ENCODE results near the gene EYA2. TPM values are rescaled to one million over a fixed set of nuclear protein-coding genes. Genes with fewer than 3 reads are reported as not detected.

Gene EYA2
- total and polyA plus RNA-seq, 2 donors (not counting 3 experiments of a cell fraction or from before 2014, with no cell fraction given): not detected

DNA sequence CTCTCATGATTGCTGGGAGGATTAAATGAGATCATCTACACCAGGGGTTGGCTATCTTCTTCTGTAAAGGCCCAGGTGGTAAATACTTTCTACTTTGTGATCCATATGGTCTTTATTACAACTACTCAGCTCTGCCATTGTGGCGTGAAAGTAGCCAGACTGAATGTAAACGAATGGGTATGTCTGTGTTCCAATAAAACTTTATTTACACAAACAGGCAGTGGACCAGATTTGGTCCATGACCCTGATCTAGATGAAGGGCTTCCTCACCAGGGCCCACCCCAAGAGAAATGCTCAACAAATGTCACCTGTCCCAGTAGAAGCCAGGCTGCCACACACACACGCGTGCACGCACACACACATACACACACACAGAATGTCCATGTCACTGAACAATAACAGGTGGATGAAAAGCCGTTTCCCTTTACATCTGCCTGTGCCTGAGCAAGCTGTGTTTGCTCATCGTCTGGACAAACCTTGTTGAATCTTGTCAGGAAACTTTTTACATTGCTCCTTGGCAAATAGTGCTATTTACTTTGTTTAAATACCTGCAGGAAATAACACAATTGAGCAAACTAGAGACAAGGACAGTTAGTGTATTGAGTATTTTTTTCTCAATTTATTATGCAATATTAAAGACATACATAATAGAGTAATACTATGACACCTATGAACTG lies 114.3 kb downstream of the EYA2 start:
- FAIRE-seq: no peak
- Histone ChIP-seq H3K79me2 (ENCODE audit: control insufficient read depth, insufficient read depth, low read length) (no peaks in the 10 kb centered on the region), H4K20me1 (replicated peaks; ENCODE audit: control insufficient read depth, extremely low read depth, insufficient read depth, low read length) (no peaks in the 10 kb centered on the region), H3K27ac (ENCODE audit: insufficient read depth, low read depth, low read length) (no peak overlapping the region), H3K9me3 (replicated peaks; ENCODE audit: control insufficient read depth, insufficient read depth, low read length) (no peaks in the 10 kb centered on the region), H3K9ac (replicated peaks; ENCODE audit: extremely low read depth, insufficient read depth, low read length) (no peak overlapping the region), H2AFZ (ENCODE audit: low read depth, low read length) (no peak overlapping the region), H3K4me1 (ENCODE audit: control insufficient read depth, extremely low read depth, insufficient read depth, low read length) (no peaks in the 10 kb centered on the region), H3K4me2 (ENCODE audit: insufficient read depth, low read length) (no peak overlapping the region), H3K4me3 (replicated peaks in 1 of 3; ENCODE audit: insufficient read depth in 1 of 3, low read depth in 1 of 3, low read length in 3 of 3) (no peak overlapping the region), H3K36me3 (ENCODE audit: control insufficient read depth in 2 of 2, extremely low read depth in 1 of 2, insufficient read depth in 2 of 2, low read length in 2 of 2) (no peaks in the 10 kb centered on the region), H3K9me1 (replicated peaks; ENCODE audit: control insufficient read depth, extremely low read depth, insufficient read depth, low read length) (no peaks in the 10 kb centered on the region), H3K27me3 (ENCODE audit: control insufficient read depth in 2 of 2, insufficient read depth in 2 of 2, low read length in 2 of 2) (no peaks in the 10 kb centered on the region)
- ChIA-PET CTCF (no interaction called here), POLR2A (no interaction called here)
- TF ChIP-seq MYC (IDR thresholded peaks at IDR 0.05; ENCODE audit: low read depth, low read length) (no peak), POLR2A (IDR thresholded peaks at IDR 0.05; ENCODE audit: low read depth, low read length) (no peak), FOS (IDR thresholded peaks at IDR 0.05; ENCODE audit: borderline replicate concordance, insufficient read depth, low read length) (no peak)
- no peak for DNase-seq (ENCODE audit: low read depth, low spot score)
- dilution Hi-C loops (cut with MboI; ENCODE audit: extremely low pct_ligation_motif_present, low sequenced_read_pairs) (no loop called here), intact Hi-C loops (cut with micrococcal nuclease) (no loop called here)
- no TSS peak for BruUV-seq (replicated peaks)

DNA sequence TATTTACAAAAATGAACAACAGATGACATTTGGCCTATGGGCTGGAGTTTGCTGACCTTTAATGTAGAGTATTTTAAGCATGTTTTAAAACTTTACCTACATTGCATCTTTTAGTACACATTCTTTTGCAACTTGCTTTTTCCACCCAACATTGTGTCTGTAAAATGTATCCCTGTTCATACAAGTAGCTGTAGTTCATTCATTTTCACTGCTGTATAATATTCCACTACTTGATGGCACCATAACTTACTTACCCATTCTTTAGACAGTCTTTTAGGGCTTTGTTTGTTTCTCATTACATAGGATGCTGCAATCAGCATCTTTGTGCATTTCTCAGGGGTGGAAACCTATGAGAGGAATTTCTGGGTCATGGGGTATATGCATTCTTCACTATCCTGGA lies 115.1 kb downstream of the EYA2 start:
- intact Hi-C loops (cut with micrococcal nuclease): no loop called here
- Histone ChIP-seq H3K79me2 (ENCODE audit: control insufficient read depth, insufficient read depth, low read length) (no peaks in the 10 kb centered on the region), H3K4me1 (ENCODE audit: control insufficient read depth, extremely low read depth, insufficient read depth, low read length) (no peaks in the 10 kb centered on the region), H2AFZ (ENCODE audit: low read depth, low read length) (no peak overlapping the region), H3K4me3 (replicated peaks in 1 of 3; ENCODE audit: insufficient read depth in 1 of 3, low read depth in 1 of 3, low read length in 3 of 3) (no peak overlapping the region), H3K27me3 (ENCODE audit: control insufficient read depth in 2 of 2, insufficient read depth in 2 of 2, low read length in 2 of 2) (no peaks in the 10 kb centered on the region), H3K27ac (ENCODE audit: insufficient read depth, low read depth, low read length) (no peak overlapping the region), H3K9me3 (replicated peaks; ENCODE audit: control insufficient read depth, insufficient read depth, low read length) (no peaks in the 10 kb centered on the region), H3K9ac (replicated peaks; ENCODE audit: extremely low read depth, insufficient read depth, low read length) (no peak overlapping the region), H3K36me3 (ENCODE audit: control insufficient read depth in 2 of 2, extremely low read depth in 1 of 2, insufficient read depth in 2 of 2, low read length in 2 of 2) (no peaks in the 10 kb centered on the region), H3K9me1 (replicated peaks; ENCODE audit: control insufficient read depth, extremely low read depth, insufficient read depth, low read length) (no peaks in the 10 kb centered on the region), H4K20me1 (replicated peaks; ENCODE audit: control insufficient read depth, extremely low read depth, insufficient read depth, low read length) (no peaks in the 10 kb centered on the region), H3K4me2 (ENCODE audit: insufficient read depth, low read length) (no peak overlapping the region)
- DNase-seq (ENCODE audit: low read depth, low spot score): no peak
- FAIRE-seq: no peak
- TF ChIP-seq FOS (IDR thresholded peaks at IDR 0.05; ENCODE audit: borderline replicate concordance, insufficient read depth, low read length): no peak
- TF ChIP-seq, protein P1, sequence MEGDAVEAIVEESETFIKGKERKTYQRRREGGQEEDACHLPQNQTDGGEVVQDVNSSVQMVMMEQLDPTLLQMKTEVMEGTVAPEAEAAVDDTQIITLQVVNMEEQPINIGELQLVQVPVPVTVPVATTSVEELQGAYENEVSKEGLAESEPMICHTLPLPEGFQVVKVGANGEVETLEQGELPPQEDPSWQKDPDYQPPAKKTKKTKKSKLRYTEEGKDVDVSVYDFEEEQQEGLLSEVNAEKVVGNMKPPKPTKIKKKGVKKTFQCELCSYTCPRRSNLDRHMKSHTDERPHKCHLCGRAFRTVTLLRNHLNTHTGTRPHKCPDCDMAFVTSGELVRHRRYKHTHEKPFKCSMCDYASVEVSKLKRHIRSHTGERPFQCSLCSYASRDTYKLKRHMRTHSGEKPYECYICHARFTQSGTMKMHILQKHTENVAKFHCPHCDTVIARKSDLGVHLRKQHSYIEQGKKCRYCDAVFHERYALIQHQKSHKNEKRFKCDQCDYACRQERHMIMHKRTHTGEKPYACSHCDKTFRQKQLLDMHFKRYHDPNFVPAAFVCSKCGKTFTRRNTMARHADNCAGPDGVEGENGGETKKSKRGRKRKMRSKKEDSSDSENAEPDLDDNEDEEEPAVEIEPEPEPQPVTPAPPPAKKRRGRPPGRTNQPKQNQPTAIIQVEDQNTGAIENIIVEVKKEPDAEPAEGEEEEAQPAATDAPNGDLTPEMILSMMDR (IDR thresholded peaks at IDR 0.05; ENCODE audit: extremely low read depth in 1 of 2, insufficient read depth in 1 of 2, low read depth in 1 of 2, low read length in 2 of 2): no peak
- BruUV-seq (replicated peaks): no TSS peak
- CTCF ChIA-PET: no interaction called here
- dilution Hi-C loops (cut with MboI; ENCODE audit: extremely low pct_ligation_motif_present, low sequenced_read_pairs): no loop called here
- POLR2A ChIA-PET: no interaction called here

Measured in endothelial cell of umbilical vein (primary cell).